GM21723 (cell line): ENCODE results near the gene KIAA1328.

Experiments
- ATAC-seq: cut with Tn5 transposase; IDR thresholded peaks from one replicate; pipeline ENCODE4 v1.9.1; 2021; ENCODE audit warnings: mild to moderate bottlenecking, moderate library complexity; ENCODE audit not compliant: unreplicated experiment

The KIAA1328 gene

GRCh38 chr18:37272841-37273240 lies 443.9 kb downstream of the KIAA1328 start:
- no peak for ATAC-seq

- ATAC-seq, result no peak
These were observed 445.6 kb downstream of the KIAA1328 start for GRCh38 chr18:37274309-37275236.

DNA sequence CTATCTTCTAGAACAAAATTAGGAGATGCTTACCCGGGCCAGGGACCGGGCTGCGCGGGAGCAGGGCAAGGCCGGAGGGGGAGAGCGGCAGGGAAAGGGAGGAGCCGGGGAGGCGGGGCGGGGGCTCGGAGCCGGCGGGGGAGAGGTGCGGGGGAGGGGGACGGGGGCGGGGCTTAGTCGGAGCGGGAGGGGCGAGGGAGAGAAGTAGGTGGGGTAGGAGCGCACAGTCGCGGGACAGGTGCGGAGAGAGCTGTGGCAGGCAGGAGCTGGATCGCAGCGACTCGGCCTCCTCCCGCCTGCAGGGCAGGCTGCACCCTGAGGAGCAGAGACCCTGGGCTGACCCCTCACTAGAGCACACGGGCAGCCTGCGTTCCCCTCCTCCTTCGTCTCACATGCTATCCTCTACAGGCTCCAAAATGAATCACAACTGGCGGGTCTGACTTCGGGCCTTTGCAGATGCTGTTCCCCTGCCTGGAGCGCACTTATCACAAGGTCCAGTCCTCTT lies 446.4 kb downstream of the KIAA1328 start:
- ATAC-seq, result no peak

DNA sequence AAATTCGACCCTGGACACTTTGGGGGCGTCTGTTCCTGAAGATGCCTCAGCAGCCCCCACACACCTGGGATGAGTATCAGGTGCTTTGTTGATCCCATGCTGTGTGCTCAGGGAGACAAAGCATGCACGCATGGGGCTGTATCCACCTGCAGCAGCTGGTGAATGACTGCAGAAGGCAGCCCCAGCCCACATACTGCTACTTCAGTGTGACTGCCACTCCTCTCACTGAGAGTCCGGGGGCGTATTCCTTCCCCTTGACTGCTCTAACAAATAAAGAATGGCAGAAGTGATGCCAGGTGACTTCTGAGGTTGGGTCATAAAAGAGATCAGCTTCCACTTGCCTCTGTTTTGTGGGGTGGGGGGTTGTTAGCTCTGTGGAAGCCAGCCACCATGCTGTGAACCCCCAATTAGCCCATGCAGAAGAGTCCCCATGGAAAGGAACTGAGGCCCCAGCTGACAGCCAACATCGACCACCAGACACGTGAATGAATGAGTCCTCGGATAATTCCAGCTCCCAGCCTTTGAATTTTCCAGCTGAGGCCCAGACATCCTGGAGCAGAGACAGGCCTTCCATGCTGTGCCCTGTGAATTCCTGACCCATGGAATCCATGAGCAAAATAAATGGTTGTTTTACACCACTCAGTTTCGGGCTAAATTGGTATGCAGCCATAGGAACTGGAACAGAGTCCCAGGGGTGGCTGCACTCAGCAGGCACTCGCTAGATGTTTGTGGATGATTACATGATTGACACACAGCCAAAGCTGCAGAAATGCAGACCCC lies 447.4 kb downstream of the KIAA1328 start:
- no peak for ATAC-seq

- no peak for ATAC-seq
These were observed 448.9 kb downstream of the KIAA1328 start for GRCh38 chr18:37277804-37278203.
